GM12873 (cell line): ENCODE data around the gene IL27RA.

Source experiments
- CTCF ChIP-seq: IDR thresholded peaks from 2 replicates; pipeline ENCODE4 v1.5.1; 2012; ENCODE audit warnings: low read depth, mild to moderate bottlenecking, moderate library complexity, low read length, control low read depth; ENCODE audit not compliant: insufficient read depth; ENCODE audit errors: missing control alignments

The IL27RA gene

GRCh38 chr19:14102102-14102696 is 70.6 kb downstream of the IL27RA start:
- TF ChIP-seq CTCF: no peak

- TF ChIP-seq CTCF: no peak
These were observed 71.2 kb downstream of the IL27RA start for GRCh38 chr19:14102756-14103155.
